ENCODE results near the gene PARVB.

GRCh38 chr22:44020981-44021380 is 3.1 kb upstream of the PARVB start:
- TF ChIP-seq CTCF (optimal IDR thresholded peaks at IDR 0.05 in 1 of 3, IDR thresholded peaks at IDR 0.05 in 1 of 3, conservative IDR thresholded peaks at IDR 0.05 in 1 of 3; ENCODE audit: extremely low read depth in 1 of 3, insufficient read depth in 2 of 3, low read length in 3 of 3) (no peak), EZH2 (IDR thresholded peaks at IDR 0.05; ENCODE audit: low read length) (no peak)
